Measurements from ENCODE around the gene CPVL. TPM values are rescaled to one million over a fixed set of nuclear protein-coding genes. Genes with fewer than 3 reads are reported as not detected.

The CPVL gene
- total and polyA plus RNA-seq, 2 experiments from 2014 or later, result 31.9 to 37.8 TPM

GRCh38 chr7:29100924-29101323, 45.4 kb downstream of the CPVL start:
- H3F3A ChIP-seq (replicated peaks; ENCODE audit: low read depth), result no peaks in the 10 kb centered on the region

More at GRCh38 chr7:29100924-29101323, 45.4 kb downstream of the CPVL start:
- no peaks in the 10 kb centered on the region for H4K20me1 ChIP-seq (replicated peaks; ENCODE audit: insufficient read depth)
- Mint-ChIP-seq H3K9me3 (no peaks in the 10 kb centered on the region), H3K27ac (no peak overlapping the region), H3K36me3 (ENCODE audit: low read depth) (no peaks in the 10 kb centered on the region), H3K4me1 (peaks cover 4% of the 10 kb centered on the region), H3K27me3 (ENCODE audit: insufficient read depth, low read depth, poor library complexity) (no peaks in the 10 kb centered on the region), H3K4me3 (no peak overlapping the region)
- no peak overlapping the region for H3K4me3 ChIP-seq
- no peaks in the 10 kb centered on the region for H3K9me2 ChIP-seq (ENCODE audit: insufficient read depth)
- no peaks in the 10 kb centered on the region for H3K36me3 ChIP-seq (ENCODE audit: insufficient read depth)
- no peaks in the 10 kb centered on the region for H3K79me2 ChIP-seq (replicated peaks; ENCODE audit: insufficient read depth)
- ATAC-seq (no peak), DNase-seq (ENCODE audit: low spot score) (no peak)
- no peak overlapping the region for H2AFZ ChIP-seq
- no peak overlapping the region for H3K27ac ChIP-seq (ENCODE audit: low read depth)
- H3K4me2 ChIP-seq, result no peak overlapping the region
- H3K27me3 ChIP-seq (ENCODE audit: insufficient read depth), result no peaks in the 10 kb centered on the region
- H3K4me1 ChIP-seq (ENCODE audit: insufficient read depth), result 0 out of 2 replicates have a peak, but pooled peaks cover 6% of the 10 kb centered on the region
- TF ChIP-seq ETS1 (IDR thresholded peaks at IDR 0.05) (no peak), EZH2phosphoT487 (IDR thresholded peaks at IDR 0.05; ENCODE audit: unreplicated experiment) (no peak), REST (IDR thresholded peaks at IDR 0.05; ENCODE audit: unreplicated experiment) (no peak), EZH2 (IDR thresholded peaks at IDR 0.05; ENCODE audit: low read depth, unreplicated experiment) (no peak), ZNF114 (CRISPR knock-in tag; IDR thresholded peaks at IDR 0.05) (no peak), NANOG (IDR thresholded peaks at IDR 0.05; ENCODE audit: borderline replicate concordance) (no peak), POLR2AphosphoS5 (IDR thresholded peaks at IDR 0.05; ENCODE audit: low read depth) (no peak), ZNF331 (CRISPR knock-in tag; IDR thresholded peaks at IDR 0.05; ENCODE audit: low read depth) (no peak), CREB1 (CRISPR knock-in tag; IDR thresholded peaks at IDR 0.05; ENCODE audit: low read depth) (no peak), JUNB (IDR thresholded peaks at IDR 0.05; ENCODE audit: unreplicated experiment) (no peak), STAT1 (IDR thresholded peaks at IDR 0.05; ENCODE audit: unreplicated experiment) (no peak)
- TF ChIP-seq, protein P1, sequence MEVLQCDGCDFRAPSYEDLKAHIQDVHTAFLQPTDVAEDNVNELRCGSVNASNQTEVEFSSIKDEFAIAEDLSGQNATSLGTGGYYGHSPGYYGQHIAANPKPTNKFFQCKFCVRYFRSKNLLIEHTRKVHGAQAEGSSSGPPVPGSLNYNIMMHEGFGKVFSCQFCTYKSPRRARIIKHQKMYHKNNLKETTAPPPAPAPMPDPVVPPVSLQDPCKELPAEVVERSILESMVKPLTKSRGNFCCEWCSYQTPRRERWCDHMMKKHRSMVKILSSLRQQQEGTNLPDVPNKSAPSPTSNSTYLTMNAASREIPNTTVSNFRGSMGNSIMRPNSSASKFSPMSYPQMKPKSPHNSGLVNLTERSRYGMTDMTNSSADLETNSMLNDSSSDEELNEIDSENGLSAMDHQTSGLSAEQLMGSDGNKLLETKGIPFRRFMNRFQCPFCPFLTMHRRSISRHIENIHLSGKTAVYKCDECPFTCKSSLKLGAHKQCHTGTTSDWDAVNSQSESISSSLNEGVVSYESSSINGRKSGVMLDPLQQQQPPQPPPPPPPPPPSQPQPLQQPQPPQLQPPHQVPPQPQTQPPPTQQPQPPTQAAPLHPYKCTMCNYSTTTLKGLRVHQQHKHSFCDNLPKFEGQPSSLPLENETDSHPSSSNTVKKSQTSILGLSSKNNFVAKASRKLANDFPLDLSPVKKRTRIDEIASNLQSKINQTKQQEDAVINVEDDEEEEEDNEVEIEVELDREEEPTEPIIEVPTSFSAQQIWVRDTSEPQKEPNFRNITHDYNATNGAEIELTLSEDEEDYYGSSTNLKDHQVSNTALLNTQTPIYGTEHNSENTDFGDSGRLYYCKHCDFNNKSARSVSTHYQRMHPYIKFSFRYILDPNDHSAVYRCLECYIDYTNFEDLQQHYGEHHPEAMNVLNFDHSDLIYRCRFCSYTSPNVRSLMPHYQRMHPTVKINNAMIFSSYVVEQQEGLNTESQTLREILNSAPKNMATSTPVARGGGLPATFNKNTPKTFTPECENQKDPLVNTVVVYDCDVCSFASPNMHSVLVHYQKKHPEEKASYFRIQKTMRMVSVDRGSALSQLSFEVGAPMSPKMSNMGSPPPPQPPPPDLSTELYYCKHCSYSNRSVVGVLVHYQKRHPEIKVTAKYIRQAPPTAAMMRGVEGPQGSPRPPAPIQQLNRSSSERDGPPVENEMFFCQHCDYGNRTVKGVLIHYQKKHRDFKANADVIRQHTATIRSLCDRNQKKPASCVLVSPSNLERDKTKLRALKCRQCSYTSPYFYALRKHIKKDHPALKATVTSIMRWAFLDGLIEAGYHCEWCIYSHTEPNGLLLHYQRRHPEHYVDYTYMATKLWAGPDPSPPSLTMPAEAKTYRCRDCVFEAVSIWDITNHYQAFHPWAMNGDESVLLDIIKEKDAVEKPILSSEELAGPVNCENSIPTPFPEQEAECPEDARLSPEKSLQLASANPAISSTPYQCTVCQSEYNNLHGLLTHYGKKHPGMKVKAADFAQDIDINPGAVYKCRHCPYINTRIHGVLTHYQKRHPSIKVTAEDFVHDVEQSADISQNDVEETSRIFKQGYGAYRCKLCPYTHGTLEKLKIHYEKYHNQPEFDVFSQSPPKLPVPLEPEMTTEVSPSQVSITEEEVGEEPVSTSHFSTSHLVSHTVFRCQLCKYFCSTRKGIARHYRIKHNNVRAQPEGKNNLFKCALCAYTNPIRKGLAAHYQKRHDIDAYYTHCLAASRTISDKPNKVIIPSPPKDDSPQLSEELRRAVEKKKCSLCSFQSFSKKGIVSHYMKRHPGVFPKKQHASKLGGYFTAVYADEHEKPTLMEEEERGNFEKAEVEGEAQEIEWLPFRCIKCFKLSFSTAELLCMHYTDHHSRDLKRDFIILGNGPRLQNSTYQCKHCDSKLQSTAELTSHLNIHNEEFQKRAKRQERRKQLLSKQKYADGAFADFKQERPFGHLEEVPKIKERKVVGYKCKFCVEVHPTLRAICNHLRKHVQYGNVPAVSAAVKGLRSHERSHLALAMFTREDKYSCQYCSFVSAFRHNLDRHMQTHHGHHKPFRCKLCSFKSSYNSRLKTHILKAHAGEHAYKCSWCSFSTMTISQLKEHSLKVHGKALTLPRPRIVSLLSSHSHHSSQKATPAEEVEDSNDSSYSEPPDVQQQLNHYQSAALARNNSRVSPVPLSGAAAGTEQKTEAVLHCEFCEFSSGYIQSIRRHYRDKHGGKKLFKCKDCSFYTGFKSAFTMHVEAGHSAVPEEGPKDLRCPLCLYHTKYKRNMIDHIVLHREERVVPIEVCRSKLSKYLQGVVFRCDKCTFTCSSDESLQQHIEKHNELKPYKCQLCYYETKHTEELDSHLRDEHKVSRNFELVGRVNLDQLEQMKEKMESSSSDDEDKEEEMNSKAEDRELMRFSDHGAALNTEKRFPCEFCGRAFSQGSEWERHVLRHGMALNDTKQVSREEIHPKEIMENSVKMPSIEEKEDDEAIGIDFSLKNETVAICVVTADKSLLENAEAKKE (CRISPR knock-in tag; IDR thresholded peaks at IDR 0.05), result no peak
- TF ChIP-seq, protein P2, sequence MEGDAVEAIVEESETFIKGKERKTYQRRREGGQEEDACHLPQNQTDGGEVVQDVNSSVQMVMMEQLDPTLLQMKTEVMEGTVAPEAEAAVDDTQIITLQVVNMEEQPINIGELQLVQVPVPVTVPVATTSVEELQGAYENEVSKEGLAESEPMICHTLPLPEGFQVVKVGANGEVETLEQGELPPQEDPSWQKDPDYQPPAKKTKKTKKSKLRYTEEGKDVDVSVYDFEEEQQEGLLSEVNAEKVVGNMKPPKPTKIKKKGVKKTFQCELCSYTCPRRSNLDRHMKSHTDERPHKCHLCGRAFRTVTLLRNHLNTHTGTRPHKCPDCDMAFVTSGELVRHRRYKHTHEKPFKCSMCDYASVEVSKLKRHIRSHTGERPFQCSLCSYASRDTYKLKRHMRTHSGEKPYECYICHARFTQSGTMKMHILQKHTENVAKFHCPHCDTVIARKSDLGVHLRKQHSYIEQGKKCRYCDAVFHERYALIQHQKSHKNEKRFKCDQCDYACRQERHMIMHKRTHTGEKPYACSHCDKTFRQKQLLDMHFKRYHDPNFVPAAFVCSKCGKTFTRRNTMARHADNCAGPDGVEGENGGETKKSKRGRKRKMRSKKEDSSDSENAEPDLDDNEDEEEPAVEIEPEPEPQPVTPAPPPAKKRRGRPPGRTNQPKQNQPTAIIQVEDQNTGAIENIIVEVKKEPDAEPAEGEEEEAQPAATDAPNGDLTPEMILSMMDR (conservative IDR thresholded peaks at IDR 0.05; ENCODE audit: low read depth in 2 of 2), result no peak
